Middle frontal gyrus (tissue), 1 donor: ENCODE measurements around the gene OSBPL10.

ENCODE experiments used
- DNase-seq: peaks from one replicate; pipeline ENCODE4 v3.0.0-alpha.2; 2015; ENCODE audit warnings: low spot score; ENCODE audit errors: extremely low spot score

OSBPL10 gene

DNA sequence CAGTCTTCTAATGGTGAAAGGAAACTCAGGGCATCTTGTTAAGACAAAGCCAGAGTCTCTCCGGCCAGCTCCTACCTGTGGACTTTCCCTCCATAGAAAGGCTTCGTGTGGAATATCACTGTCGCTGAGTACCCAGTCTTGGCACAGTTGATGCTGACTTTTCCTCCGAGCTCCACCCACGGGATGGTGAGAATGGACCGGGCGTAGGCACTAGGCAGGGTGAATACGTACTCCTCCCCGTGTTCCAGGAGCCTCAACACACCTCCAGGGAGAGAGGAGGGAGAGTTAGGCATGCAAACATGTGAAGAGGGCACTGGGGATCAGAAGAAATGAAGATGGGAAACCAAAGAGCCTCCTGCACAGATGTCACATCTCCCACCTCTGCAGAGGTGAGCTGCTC lies 310.3 kb downstream of the OSBPL10 start:
- no peak for DNase-seq

DNA sequence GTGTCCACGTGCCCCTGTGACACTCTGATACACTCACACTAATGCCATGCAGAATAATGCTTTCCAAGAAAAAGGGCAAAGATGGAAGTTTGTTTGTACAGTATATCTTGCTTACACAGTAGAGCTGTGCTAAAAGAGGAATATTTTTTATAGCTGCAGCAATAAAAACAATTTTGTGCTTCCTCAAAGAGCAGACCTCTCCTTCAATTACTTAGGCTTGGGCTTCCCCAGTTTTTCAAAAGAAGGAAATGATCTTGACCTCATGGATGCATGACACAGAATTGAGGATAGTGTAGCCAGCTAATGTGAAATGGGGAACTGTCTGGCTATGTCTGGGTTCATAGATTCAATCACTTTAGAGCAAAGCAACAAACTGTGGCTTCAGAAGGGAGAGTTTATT lies 310.9 kb downstream of the OSBPL10 start:
- no peak for DNase-seq

DNA sequence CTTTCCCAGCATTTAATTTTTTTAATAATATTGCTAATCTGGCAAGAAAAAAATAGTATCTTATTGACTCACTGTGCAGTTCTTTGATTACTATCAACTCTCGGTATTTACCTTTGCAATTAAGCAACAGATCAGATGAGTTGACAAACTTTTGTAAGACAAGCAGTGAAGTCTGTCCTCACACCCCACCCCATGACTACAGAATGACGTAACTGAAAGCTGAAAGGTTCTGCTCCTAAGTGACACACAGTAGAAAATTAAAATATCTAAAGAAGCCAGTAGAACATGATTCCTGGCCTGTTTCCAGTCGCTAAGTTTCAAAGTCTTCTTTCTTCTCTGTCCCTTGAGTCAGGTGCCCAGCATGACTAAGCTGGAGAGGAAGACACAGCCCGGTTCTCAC lies 312.8 kb downstream of the OSBPL10 start:
- DNase-seq = no peak

DNA sequence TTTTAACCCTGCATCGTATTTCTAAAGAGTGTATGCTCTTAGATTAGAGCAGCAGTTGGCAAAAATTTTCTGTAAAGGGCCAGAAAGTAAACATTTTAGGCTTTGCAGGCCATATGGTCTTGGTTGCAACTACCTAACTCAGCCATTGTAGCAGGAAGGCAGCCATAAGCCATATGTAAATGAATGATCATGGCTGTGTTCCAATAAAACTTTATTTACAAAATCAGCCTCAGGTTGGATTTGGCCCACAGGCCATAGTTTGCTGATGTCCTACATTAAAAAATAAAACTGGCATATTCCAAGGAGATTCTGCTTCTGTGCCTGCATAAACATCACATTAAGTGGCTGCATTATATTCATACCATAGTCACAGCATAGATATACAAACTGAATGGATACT lies 313.5 kb downstream of the OSBPL10 start:
- DNase-seq = no peak

DNA sequence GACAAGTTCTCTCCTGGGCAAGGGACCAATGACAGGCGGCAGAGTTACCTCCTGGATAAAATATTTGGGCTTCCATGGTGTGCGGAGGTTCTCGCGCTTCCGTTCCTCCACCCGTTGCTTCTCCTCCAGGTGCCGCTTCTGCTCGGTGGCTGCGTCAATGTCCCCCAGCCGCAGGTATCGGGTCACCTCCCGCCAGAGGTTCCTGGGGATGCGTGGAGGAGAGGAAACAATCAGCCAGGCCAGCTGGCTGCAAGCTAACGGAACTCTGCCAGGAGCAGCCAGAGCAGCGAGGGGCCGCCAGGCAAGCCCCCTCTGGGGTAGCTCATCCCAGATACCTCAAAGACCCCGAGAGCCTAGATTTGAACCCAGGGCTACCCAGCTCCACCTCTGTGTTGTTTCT lies 317.0 kb downstream of the OSBPL10 start:
- no peak for DNase-seq

DNA sequence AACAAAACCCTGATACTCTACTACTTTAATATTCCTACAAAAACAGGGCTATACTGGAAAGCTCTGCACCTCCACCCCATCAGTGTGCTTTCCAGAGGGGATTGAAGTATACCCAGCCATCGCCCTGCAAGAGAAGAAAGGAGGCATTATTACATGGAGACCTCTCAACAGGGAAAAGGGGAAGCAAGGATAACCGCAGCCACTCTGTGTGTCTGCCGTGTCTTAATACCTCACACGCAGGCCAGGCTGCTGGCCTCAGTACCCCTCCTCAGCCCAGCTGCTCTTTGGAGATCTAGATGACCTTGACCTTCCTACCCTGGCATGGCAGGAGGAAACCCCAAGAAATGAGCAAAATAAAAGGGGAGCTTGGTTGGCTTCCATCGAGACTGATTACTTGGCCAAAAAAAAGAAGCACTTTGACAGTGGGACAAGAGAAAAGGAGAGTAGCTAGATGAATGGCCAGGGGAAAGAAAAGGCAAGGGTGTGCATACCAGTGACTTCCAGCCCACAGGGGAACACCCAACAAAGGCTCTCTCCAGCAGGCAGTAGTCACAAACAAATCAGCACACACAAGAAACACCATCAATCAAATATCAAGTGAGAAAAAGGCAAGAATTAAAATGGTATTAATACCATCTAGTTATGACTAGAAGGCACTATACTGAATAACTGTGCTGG lies 318.9 kb downstream of the OSBPL10 start:
- DNase-seq = no peak

DNA sequence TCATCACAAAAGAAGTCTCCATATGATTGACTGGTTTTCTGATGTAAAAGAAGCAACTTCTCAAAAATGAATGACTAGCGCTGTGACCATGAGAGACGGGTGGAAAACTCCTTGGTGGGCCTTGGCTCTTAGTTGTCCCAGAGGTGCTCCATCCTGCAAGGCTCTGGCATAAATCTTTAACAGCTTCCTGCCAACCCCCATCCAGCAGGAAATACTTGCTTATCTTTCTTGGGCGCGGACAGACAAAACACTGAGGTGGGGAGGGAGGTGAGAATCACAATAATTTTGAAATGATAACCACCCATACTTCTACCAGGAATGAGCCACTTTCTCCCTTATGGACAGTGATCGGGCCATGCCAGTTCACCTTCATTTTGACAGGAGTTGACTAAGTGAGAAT lies 319.8 kb downstream of the OSBPL10 start:
- DNase-seq = no peak

DNA sequence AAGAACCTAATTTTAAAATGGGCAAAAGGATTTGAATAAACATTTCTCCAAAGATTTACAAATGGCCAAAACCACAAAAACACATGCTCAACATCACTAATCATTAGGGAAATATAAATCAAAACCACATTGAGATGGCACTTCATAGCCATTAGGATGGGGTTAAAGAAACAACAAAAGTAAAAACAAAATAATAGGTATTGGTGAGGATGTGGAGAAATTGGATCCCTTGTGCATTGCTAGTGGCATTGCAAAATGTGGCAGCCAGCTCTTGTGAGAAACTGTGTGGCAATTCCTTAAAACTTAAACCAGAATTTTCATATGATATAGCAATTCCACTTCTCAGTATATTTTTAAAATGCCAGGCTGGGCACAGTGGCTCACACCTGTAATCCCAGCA lies 321.8 kb downstream of the OSBPL10 start:
- DNase-seq = no peak

DNA sequence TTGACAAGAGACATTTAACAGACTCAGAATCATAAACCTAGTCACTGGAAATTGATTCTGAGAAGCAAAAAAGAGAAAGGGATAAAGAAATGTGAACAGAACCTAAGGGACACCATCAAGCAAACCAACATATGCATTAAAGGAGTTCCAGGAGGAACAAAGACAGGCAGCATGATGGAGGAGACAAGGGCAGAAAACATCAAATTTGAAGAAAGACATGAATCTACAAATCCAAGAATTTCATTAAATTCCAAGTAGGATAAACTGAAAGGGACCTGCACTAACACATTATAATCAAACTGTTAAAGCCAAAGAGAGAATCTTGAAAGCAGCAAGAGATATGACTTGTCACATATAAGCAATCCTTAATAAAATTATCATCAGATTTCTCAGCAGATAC lies 326.1 kb downstream of the OSBPL10 start:
- no peak for DNase-seq

DNA sequence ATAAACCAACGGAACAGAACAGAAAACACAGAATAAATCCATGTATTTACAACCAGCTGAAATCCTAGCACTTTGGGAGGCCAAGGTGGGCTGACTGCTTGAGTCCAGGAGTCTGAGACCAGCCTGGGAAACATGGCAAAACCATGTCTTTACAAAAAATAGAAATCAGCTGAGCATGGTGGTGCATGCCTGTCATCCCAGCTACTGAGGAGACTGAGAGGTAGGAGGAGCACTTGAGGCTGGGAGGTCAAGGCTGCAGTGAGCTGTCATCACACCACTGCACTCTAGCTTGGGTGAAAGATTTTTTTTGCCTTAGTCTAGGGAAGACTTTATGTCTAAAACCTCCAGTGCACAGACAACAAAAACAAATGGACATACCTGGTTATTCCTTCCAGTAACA lies 327.6 kb downstream of the OSBPL10 start:
- no peak for DNase-seq

DNA sequence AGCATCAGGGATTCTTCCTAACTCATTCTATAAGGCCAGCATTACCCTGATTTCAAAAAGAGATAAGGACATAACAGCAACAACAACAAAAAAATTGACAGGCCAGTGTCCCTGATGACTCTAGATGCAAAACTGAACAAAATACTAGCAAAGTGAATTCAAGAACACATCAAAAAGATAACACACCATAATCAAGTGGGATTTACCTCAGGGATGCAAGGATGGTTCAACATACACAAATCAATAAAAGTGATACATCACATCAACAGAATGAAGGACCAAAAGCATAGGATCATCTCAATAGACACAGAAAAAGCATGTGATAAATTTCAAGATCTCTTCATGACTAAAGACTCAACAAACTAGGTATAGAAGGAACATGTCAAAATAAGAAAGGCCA lies 328.8 kb downstream of the OSBPL10 start:
- no peak for DNase-seq

DNA sequence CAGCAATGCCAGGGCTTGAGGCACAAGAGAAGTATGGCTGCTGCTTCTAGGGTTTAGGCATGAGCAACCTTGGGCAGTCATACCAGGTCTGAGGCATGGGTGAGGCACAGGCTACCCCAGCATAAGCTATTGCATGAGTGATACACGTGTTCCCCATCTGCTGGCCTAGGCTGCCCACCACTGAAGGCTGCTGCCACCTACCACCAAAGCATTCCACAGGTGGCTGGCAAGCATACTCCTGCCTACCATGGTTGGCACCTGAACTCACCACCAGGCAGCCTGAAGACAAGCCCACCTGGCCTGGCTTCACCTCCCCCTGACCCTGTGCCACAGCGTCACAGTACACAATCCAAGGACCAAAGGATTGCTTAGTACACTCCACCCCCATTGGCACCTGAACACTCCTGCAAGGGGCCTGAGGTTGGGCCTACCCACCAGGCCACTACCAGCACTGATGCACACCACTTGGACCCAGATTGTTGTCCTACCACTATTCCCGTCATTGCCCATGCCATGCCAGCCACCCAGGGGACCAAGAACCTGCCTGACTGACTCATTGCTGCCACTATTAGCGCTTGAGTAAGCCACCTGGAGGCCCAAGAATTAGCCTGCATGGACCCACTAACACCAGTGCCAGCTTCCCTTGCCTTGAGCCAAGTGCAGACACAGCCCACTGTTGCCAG lies 332.6 kb downstream of the OSBPL10 start:
- no peak for DNase-seq

DNA sequence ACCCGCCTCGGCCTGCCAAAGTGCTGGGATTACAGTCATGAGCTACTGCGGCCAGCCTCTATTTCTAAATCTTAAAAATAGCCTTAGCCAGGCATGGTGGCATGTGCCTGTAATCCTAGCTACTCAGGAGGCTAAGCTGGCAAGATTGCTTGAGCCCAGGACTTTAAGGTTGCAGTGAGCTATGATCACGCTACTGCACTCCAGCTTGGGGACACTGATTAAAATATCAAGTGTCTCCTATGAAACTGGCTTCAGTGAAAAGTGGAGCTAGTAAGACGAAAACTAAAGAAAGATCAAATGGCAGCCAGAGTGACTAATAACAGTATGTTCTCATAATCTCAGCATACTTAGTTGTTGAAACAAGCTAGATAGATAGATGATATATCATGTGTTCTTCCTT lies 335.8 kb downstream of the OSBPL10 start:
- no peak for DNase-seq

DNA sequence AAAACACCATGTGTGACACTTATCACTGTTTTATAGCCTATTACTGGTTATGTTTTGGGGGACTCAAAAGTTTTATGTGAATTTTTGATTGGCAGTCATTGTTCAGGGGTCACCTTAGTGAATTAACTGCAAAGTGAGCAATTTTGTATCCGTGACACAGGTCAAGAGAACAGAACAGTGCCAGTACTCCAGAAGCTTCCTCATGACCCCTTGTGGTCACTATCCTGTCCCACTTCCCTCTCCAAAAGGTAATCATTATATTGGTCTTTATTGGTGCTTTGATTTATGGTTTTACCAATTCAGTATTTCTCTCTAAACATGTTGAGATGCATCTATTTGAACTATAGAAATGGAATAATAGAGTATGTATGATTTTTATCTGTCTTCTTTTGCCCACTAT lies 341.2 kb downstream of the OSBPL10 start:
- DNase-seq = no peak

DNA sequence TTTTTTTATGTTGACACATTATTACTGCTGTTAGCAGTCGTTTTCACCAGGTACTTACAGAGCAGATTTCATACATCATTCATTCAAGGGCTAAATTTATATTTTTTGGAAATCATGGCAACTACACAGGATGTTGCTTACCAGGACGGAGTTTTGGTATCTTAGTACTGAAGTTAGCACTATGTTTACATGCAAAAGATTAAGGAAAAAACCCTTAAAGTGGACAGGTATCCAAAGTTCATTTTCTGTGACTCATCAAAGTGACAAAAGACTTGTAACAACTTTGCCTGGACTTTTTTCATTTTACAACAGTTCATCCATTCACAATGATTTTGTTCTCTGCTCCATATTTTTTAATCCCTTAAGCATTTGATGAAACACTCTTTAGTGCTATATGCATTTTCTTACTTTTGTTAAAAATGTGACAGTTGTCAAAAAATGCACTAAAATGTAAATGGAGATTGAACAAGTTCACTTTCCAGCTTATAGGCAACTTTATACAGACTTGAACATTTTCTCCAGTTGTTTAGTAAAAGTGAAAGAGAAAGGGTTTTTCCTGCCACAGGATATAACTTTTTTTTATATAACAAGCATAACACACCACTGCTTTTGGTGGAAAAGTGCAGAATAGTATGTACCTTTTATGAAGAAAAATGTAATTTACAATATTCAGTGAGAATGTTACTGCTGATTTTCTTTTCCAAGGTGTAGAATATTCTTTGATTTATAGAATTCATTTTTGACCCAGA lies 344.2 kb downstream of the OSBPL10 start:
- no peak for DNase-seq

DNA sequence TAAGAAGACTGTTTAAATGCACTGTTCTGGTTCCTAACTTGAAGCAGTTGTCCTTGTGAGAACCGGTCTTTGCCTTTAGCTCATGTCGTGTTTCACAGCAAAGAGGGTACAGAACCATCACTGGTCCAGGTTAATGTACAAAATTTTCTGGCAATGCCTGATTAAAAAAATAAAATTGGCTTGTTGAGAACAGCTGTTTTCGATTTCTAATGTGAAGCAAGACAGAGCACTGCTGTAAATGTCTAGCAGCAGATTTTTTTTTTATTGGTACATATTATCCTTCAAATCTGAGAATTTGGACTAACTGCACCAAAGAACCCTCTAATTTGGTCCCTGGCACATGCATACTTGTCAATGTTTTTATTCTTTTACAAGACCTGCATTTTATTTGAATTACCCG lies 345.0 kb downstream of the OSBPL10 start:
- no peak for DNase-seq

DNA sequence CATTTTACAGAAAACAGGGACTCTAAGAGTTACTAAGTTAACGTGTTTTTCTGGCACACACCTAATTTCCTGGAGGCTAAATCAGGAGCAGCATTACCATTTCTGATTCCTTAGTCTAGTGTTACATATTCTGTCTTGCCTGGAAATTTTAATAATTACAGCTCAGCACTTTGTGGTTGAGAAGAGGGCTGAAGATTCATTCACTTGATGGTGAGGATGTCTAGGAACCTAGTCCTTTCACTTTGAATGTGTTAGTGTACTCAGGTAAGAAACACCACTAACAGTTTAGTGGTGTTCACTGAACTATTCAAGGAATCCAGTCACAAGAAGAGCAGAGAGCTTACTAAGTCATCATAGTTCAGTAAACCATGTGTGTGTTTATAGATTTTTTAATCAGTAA lies 345.5 kb downstream of the OSBPL10 start:
- no peak for DNase-seq

DNA sequence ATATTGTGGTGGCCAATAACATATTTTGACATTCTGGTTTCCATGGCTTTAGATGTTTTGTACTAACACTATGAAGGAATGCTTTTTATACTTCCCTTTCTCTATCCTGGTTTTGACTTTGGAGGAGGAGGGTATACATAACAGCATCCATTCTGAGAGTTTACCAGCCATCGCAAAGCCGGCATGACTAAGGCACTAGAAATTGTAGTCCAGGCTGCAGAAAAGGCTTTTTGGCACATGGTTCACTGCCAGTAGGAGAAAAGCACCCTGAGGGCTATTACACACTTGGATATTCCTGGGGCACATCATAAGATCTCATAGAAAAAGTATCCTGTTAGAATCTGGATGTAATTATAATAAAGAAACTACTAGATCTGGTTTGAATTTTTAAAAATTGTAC lies 346.6 kb downstream of the OSBPL10 start:
- no peak for DNase-seq

DNA sequence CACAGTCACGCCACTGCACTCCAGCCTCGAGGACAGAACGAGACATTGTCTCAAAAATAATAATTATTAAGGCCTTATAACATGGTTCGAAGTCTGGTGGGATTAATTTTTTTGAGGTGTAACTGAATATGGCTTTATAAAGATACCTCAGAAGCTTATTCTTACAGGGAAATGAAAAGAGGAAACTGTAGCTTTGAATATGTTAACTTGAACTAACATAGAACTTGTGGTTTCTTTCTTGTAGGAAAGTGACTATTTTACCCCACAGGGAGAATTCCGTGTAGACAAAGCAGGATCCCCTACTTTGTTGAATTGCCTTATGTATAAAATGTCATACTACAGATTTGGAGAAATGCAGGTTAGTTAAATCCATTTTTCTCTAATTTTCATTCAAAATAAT lies 352.0 kb downstream of the OSBPL10 start:
- DNase-seq = no peak

DNA sequence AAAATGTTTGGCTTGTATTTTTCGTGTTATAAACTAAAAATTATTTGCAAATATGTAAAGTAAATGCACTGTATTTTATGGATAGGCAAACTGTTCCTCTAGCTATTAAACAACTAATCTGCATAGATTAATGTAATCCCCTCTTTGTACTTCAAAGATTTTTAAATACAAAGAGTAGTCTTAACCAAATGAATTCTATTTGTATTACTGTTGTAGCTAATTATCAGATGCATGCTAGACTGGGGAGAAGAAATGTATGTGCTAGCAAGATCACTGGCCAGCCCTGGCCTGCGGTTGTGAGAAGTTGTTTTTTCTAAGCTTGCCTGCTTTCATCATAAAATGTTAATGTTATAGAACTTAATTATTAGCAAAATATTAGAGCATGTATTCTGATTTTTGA lies 355.7 kb downstream of the OSBPL10 start:
- DNase-seq = no peak

DNA sequence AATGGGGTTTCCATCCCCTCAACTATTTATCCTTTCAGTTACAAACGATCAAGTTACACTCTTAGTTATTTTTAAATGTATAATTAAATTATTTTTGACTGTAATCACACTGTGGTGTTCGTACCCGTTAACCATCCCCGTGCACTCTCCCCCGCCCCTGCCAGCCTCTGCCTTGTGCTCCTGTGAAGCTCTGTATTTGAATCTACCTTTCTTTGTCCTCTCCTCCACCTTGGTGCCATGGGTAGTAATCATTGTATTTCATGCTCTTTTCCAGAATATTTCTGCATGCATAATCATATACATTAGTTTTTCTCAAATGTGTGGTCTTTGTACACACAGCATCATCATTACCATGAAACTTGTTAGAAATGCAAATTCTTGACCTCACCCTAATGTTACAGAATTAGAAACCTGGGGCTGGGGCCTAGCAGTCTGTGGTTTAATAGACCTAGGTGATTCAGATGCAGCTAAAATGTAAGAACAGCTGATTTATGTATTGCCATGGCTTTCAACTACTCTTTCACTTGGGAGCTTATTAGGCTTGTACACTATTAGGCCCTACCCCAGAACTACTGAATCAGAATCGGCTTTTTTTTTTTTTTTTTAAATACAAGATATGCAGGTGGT lies 356.9 kb downstream of the OSBPL10 start:
- DNase-seq = no peak

DNA sequence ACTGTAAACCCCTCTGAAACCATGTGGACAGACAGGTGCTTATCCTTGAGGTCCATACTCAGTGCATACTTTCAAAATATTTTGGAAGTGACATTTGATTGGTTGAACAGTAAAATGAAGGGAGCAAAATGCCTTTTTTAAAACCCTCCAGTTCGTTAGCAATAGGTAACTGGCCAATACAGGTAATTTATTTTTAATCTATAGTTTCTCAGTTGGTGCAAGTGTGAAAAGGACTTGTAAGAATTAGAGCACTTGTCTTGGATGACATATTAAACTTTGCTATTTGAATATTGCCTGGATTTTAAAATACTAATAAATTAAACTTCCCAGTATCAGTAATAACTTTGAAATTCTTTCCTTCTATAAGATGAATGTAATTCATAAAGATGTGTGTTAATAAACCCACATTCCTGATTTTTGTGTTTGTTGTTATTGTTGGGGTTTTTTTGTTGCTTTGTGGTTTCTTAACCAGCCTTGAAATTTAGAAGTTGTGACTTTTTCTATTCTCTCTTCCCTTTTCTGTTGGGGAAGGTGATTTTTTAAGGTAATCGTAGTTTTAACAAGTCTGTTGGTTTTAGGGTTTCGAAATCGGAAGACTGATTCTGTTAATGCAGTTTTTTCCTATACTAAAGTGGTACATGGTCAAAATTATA lies 358.3 kb downstream of the OSBPL10 start:
- no peak for DNase-seq
